Measurements from ENCODE around the gene PCED1B.
"Not testable (repeated sequence)": the region's sequence is repeated elsewhere in the genome, so short reads cannot be mapped to it uniquely, and the experiment has no call there.

Gene PCED1B

DNA sequence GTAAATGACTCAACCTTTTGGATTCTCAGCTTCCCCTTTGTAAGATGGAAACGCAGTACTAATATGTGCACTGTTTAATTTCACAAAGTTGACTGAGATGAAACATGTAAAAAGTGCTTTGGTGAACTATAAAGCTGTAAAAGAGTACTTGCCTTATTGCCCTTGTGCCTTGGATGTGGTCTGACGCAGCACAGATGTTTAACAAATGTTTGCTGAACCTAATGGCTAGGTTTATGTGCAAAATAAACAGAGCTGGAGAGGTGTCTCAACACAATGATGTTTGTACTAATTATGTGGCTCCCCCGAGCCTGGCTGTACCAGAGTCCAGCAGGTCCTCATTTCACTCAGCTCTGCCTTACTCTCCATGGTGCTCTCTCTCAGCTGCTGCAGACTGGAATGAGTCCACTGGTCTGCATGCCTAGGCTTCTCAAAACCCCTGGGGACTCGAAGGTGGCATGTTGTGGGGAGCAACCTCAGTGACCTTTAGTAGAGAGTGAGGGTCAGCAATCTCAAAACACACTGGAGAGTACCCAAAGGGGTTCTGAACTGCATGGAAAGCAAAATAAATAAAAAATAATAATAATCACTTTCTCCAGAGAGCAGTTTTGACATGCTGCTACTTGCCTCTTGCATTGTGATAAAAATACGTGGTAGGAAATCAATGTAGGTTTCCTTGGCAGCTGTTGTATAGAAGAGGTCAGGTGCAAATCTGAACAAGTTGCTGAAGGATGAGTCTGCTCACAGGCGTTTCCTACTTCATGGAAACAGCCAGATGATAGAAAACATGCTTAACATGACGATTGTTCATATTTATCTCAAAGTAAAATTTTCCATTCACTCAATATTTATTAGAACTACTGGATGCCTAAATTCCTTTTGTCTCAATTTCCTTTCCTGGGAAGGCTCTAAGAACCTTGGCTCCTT lies 8.9 kb downstream of the PCED1B start:
- no peak for DNase-seq (ENCODE audit: low spot score)
- no peak for FAIRE-seq

DNA sequence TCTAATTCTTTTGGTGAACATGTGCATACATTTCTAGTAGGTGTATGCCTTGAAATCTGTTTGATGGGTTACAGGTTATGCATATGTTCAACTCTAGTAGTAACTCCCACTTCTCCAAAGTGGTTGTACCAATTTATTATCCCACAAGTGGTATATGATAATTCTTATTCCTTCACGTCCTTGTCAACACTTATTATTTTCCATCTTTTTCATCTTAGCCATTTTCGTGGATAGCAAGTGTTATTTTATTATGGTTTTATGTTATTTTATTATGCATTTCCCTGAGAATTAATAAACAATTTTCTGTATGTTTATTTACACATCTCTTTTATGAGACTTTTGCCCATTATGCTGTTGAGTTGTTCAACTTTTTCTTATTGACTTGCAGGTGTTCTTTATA lies 11.6 kb downstream of the PCED1B start:
- no peak for DNase-seq (ENCODE audit: low spot score)
- FAIRE-seq: no peak

DNA sequence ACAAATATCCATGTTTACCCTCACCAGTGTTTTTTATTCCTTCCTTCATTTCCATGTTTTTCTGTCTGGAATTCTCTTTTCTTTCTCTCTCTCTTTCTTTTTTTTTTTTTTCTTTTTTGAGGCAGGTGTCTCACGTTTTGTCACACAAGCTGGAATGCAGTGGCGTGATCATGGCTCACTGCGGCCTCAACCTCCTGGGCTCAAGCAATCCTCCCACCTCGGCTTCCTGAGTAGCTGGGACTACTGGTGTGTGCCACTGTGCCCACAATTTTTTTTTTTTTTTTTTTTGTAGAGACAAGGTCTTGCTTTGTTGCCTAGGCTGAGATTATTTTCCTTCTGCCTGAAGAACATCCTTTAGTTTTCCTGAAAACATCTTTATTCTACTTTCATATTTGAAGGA lies 15.4 kb downstream of the PCED1B start:
- DNase-seq (ENCODE audit: low spot score): peak; percentile 85
- no peak for FAIRE-seq

DNA sequence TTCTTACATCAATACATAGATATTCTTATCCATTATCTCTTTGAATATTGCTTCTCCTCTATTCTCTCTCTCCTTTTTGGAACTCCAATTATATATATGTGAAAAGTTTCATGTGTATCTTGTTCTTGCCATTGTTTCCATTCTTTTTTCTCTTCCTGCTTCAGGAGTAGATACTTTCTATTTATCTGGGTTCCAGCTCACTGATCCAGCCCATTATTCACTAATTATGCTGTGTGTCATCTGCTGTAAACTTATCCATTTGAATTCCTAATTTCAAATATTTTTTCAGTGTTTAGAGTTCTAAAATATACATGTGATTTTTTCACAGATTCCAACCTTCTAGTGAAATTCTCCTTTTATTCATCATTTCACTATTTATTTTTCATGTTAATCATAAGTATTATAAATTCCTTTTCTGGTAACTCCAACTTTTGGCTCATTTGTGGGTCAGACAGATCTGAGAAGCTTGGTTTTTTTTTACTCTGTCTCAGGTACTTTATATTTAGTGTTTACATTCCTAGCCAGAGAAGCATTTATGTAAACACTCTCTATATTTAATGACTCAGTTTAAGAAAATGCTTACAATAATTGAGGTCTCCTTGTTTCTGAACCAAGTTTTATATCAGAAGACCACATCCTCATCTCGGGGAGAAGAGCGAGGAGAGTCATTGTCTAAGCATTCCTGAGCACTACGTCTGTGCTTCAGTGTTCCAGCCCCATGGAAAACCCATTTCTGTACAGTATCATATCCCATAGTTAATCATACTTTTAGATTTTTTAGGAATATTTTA lies 16.2 kb downstream of the PCED1B start:
- peak; percentile 98 for FAIRE-seq
- DNase-seq (ENCODE audit: low spot score): peak; percentile 94

DNA sequence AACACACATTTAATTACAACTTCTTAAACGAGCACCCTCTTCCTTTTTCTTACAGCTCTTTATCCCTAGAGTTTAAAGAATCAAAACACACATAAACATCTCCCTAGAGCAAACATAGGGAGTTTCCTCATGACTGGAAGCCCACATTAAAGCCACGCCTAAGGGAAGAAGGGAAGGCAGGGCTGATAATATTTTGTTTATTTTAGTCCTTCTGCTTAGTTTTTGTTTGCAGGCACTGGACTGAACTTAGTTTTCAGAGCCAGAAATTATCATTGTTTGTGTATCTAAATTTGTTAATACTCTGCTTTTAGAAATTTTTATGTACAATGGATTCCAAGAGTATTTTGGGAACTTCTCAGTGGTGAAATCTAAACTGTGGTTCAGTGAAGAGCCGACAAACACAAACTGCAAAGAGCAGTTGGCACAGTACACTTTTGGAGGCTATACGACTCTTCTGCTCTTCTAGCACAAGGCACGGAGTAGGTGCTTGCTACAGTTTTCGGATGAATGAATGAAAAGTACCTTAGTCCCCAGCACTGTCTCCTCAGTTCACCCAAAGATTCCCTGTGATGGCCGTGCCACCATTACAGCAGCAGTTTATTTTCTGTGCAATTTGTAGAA lies 18.0 kb downstream of the PCED1B start:
- peak; percentile 17 for DNase-seq (ENCODE audit: low spot score)
- FAIRE-seq: no peak

DNA sequence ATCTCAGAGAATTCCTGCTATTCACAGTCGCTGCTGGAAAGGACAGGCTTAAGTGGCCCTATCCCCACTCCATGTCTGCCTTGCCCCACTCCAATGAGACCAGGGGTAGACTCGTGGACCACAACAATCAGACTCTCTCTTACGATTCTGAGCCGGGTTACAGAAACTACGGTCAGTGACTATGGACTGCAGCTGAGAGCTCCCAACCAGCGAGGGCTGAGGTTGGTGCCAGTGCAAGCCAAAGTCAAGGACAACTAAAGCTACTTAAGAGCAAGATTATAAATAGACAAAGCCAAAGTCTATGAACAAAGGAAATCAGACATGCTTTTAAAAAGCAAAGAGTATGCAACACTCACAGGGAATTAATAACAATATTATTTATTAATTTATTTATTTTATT lies 18.7 kb downstream of the PCED1B start:
- no peak for FAIRE-seq

DNA sequence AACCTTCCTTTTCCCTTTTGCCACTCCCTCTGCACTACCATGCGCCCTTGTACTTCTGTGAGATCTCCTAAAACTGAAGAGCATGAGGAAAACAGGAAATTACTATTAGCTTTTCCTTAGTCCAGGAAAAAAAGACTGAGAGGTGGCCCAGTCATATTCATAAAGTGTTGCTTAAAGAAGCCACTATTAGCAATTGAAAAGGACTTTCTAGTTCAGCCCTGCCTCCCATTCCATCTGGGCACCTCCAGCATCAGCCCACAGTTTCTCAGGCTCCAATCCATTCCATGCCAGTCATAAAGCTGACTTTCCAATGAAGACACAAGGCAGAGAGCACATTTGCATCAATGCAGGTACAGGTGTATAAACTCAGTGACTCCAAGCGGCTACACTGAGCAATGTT lies 20.2 kb downstream of the PCED1B start:
- FAIRE-seq (no peak), DNase-seq (ENCODE audit: low spot score) (no peak)

More for the DNA sequence above, 18.7 kb downstream of the PCED1B start:
- DNase-seq (ENCODE audit: low spot score): no peak

DNA sequence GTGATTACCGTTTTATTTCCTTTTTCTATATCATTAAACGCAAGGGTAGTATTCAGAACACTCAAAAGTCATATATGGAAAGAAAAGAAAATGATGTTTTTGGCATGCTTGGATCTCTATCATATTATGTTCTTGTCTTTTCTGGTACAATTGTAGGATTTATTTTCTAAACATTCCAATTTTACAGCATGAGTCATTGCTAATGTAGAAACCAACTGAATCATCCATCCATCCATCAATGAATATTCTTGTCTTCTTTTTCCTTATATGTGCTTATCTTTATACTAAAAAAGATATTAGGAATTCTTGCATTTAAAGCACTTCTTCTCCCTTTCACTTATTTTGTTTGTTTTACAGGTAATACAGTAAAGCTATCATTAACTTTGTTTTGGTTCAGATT lies 20.7 kb downstream of the PCED1B start:
- peak; percentile 76 for FAIRE-seq
- no peak for DNase-seq (ENCODE audit: low spot score)

DNA sequence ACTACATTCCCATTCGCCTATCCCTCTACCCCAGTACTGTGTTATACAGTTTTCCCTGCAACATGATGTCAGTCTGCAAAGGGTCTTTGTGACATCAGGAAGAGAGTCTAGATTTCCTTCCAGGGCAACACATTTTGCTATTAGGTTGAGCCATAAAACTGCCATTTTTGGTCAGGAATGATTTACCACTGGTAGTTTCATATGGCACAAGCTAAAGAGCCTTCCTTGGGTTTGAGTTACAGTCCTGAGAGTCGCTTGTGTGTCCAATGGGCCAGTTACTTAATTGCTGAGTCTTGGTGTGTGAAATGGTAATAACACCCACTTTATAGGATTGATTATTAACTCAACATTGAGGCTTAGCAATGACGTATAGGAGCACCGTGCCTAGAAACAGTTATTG lies 23.0 kb downstream of the PCED1B start:
- FAIRE-seq (no peak), DNase-seq (ENCODE audit: low spot score) (no peak)

DNA sequence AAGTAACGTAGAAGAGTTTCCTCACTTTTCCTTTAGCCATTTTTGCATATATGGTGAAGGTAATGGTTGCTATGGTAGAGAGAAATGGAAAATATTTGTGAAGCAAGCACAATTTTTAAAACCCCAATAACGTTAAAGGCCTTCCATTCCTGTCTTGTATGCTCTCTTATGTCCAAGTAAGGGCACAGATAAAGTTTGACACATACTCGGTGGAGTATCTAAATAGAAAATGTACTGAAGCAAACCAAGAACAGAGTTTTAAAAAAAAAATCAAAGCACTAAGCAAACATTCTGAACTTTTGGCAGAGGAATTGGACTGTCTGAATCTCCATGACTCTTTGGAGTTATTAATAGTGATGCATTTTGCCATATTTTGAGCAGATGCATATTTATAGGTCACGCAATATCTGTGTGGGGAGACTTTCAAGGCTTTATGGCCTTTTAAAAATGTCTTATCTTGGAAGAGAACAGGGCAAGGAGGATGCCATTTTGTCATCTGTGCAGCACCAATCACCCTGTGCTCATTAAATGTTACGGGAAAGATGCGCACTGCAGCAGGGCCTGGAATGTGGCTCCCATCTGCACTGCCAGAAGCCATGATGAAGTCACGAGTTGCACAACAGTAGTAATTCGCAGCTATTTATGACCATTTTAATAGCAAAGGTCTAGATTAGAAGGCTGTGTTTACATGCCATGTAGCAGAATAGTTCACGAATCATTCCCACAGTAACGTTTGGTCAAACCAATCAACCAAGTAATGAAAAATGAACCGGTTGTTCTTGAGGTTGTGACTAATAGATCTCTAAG lies 23.6 kb downstream of the PCED1B start:
- FAIRE-seq (peak; percentile 82), DNase-seq (ENCODE audit: low spot score) (peak; percentile 57)

DNA sequence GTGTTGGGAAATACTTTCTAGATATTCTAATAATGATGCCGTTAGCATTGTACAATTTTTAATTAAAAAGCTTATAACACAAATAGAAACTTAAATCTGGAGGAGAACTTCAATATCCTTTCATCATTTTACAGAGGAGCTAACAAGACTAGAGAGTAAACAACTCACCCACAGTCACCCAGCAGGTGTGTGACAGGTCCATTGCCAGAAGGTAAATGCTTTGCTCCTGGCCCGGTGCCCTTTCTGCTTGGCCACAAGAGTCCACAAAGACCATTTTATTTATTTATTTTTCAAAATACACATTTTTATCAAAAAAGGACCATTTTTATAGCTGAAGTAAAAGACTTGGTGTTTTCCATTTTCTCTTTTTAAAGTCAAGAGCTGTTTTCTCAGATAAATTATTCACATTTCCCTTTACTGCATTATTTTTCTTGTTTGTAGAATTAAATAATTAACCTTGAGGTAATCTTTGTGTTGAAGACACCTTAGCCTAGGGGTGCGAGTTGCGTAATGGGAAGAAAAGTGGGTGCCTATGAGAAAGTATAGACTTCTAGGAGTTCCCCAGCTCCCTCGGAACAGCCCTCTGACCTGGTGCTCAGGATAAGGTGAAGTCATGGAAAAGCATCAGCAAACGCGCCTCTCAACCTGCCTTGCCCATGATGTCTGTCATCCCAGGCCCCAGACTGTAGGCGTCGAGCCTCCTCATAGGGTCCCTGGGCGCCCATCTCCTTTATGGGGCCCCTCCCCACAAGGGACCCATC lies 26.7 kb downstream of the PCED1B start:
- FAIRE-seq: no peak
- no peak for DNase-seq (ENCODE audit: low spot score)

DNA sequence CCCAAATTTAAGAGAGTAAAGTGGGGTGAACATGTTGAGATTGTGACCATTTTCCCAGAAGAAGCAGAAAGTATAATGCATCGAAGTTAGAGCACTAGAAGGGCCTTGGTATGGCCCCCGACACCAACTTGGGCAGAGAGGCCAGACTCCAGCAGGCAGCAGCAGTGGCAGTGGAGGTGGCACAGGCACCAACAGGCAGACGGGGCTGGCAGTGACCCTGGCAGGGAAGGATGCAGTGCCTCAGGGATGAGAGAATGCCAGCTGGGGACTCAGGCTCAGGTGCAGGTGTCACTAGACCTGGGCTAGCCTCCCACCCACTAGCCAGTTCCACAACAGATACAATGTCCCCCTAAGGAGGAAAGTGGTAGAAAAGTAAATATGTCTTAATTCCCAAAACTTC lies 28.0 kb downstream of the PCED1B start:
- FAIRE-seq (no peak), DNase-seq (ENCODE audit: low spot score) (no peak)

DNA sequence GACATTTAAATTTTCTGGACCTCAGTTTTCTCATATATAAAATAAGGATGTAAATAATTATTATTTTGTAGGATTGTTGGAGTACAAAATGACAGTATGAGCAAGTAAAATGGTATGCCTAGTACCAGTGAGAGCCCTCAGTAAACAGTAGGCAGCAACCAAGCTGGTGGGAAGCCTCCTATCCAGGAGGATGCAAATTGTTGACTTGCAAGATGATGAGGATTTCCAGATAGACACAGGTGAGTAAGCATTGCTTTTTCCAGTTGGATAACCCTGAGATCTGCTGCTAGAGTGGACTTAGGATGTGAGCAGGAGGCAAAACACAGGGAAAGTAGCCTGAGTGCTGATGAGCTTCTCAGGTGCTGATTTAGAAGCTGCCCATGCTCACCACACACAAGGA lies 28.5 kb downstream of the PCED1B start:
- FAIRE-seq (no peak), DNase-seq (ENCODE audit: low spot score) (no peak)

DNA sequence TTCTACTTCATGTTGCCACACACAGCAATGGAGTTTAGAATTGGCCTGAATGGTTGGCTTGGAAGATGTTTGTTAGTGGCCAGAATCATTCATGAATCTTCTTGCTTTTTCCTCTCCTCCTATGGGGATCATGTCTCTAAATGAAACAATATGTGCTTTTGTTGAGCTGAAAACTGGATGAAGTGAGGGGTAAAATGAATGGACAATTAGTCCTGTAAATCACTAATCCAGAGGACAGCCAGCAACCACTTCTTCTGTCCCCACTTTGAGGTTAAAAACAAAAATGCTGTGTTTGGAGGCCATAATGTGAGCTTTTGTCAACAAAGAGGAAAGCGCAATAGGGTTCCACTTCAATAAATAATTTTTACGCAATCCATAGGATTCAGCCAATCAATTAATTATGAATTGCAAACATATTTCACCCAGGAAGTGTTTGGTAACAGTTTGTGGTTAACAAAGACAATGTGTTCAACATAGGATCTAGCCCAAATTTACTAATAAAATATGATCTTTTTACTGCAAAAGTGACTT lies 30.7 kb downstream of the PCED1B start:
- no peak for DNase-seq (ENCODE audit: low spot score)
- FAIRE-seq: no peak

DNA sequence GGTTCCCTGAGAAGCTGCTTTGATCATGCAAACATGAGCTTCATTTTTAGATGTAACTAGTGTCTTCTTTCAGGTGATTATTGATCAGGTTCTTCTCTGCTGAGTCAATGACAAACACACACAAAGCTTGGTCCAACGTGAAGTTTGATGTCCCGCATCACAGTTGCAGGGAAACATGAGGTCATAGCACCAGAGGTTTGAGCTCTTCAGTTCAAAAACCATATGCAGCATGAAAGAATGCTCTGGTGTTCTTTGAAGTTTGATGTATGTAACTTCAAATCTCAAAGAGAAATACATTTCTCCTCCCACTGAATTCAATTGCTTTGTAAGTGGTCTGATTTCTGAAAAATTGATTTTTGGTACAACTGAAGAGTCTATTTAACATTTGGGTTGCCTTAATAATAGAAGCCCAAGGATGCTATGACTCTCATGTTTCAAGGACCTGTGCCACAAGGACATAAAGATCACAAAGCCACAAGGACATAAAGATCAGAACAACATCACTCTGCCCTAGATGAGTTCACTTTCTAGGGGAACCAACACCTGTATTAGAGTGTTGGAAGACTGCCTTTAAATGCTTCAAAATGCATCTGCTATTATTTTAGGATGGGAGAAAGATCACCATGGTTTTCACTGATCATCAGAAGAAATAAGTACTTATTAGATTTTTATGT lies 31.4 kb downstream of the PCED1B start:
- no peak for FAIRE-seq
- no peak for DNase-seq (ENCODE audit: low spot score)

DNA sequence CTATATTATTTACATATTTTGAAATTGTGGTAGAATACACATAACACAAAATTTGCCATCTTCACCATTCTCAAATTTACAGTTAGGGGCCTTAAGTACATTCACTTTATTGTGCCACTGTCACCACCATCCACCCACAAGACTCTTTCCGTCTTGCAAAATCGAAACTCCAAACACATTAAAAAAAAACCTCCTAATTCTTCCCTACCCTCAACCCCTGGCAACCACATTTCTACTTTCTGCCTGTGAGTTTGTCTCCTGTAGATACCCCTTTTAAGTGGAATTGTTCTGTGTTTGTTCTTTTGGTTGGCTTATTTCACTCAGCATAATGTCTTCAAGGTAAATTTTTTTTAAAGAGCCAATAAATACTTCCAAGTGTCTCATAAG lies 32.0 kb downstream of the PCED1B start:
- DNase-seq (ENCODE audit: low spot score): no peak
- no peak for FAIRE-seq

DNA sequence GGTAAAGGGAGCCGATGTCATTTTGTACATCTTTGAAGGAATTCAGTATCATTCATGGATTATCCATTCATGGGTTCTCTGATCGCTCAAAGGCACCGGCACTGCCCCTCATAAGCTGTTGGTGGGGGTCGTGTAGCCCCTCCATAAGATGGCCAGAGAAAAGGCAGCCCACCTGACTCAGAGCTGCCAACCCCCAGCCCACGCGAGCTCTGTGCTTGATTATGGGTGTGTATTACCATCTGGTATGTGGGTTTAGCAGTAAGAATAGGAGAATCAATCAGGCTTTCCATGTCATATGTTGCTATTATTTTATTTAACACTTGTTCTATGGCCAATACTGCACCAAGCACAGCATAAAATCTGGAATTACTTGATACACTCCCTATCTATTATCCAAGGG lies 32.4 kb downstream of the PCED1B start:
- DNase-seq (ENCODE audit: low spot score): no peak
- no peak for FAIRE-seq

DNA sequence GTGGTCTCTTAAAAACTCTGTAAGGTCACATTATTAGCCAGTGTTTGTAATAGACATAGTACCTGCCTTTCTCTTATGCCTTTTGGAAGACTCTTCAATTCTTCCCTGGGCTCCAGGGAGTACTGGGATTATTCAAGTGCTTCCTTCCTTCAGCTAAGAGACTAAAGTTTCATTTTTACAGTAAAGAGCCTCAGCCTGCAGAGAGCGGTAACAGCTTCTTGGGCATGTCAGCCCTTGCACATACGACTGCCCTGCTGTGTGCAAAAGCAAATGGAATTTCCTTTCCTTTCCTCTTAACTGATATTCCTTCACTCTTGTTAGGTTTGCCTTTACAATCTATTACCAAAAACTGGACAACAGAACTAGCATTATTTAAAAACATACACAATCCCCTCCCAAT lies 33.3 kb downstream of the PCED1B start:
- FAIRE-seq (no peak), DNase-seq (ENCODE audit: low spot score) (no peak)

DNA sequence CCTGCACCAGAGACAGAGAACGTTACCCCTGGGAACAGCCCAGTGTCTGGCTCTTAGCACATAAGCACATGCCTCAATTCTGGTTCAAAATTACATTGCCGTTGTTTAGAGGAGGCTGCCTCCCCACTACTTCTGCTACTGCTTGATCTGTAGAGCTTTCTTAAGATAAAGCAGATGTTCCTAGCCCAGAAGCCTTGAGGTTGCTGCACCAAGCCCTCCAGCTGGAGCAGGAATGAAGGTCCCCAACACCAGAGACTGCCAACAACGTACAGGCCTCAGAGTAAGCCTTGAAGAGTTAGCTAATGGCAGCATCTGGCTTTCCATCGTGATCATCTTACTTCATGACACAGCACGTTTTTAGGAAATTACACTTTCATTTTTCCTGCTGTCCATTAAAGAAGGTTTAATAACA lies 35.1 kb downstream of the PCED1B start:
- DNase-seq (ENCODE audit: low spot score) (no peak), FAIRE-seq (no peak)

DNA sequence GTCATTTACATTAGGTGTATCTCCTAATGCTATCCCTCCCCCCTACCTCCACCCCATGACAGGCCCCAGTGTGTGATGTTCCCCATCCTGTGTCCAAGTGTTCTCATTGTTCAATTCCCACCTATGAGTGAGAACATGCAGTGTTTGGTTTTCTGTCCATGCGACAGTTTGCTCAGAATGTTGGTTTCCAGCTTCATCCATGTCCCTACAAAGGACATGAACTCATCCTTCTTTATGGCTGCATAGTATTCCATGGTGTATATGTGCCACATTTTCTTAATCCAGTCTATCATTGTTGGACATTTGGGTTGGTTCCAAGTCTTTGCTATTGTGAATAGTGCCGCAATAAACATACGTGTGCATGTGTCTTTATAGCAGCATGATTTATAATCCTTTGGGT lies 37.9 kb downstream of the PCED1B start:
- FAIRE-seq; DNase-seq (ENCODE audit: low spot score): not testable (repeated sequence)
